GM18951 (cell line): ENCODE data around the gene ELP4.
"Not testable (repeated sequence)": the region's sequence is repeated elsewhere in the genome, so short reads cannot be mapped to it uniquely, and the experiment has no call there.

Experiments used
- POLR2A ChIP-seq: IDR thresholded peaks from 4 replicates; pipeline ENCODE4 v1.6.1; 2011; ENCODE audit warnings: mild to moderate bottlenecking; ENCODE audit not compliant: insufficient read length, insufficient read depth; ENCODE audit errors: extremely low read depth
- in situ Hi-C: fragments of 300-500 bp; cut with MboI; formaldehyde crosslinking; loops from one replicate; pipeline ENCODE4 v1.12.0; 2022; ENCODE audit warnings: low sequenced_read_pairs, mixed read lengths, inconsistent platforms; ENCODE audit not compliant: unreplicated experiment

Gene ELP4

GRCh38 chr11:31499576-31500178 is 9.9 kb upstream of the ELP4 start:
- in situ Hi-C loops = loop anchor here (25.0 kb wide), 2 partner anchors 363 to 463 kb away; no protein-coding TSS in a partner anchor
- no peak for TF ChIP-seq POLR2A

- in situ Hi-C loops = no loop called here
- no peak for TF ChIP-seq POLR2A
Measured at GRCh38 chr11:31500560-31500959, 9.0 kb upstream of the ELP4 start.

DNA sequence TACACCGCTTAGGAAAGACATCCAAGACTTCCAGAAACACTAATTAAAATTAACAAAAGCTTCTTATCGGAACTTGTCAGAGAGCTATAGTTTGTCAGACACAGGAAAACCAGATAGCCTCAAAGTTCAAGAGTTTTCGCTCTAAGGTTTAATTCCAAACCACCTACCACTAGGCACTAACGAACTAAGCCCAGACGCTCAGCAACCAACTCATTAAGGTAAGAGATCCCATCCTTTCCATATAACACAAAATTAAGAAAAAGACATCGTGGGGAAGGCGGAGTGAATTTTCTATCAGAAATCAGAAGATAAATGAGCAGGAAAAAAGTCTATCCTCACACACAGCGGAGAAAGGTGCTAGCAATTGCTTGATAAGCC is 527 bp upstream of the ELP4 start:
- TF ChIP-seq POLR2A = no peak
- in situ Hi-C loops = no loop called here

GRCh38 chr11:31512117-31512516 is 2.5 kb downstream of the ELP4 start:
- in situ Hi-C loops = no loop called here
- TF ChIP-seq POLR2A = no peak

- in situ Hi-C loops = no loop called here
- TF ChIP-seq POLR2A = no peak
Measured at GRCh38 chr11:31521497-31522150, 12.1 kb downstream of the ELP4 start.

DNA sequence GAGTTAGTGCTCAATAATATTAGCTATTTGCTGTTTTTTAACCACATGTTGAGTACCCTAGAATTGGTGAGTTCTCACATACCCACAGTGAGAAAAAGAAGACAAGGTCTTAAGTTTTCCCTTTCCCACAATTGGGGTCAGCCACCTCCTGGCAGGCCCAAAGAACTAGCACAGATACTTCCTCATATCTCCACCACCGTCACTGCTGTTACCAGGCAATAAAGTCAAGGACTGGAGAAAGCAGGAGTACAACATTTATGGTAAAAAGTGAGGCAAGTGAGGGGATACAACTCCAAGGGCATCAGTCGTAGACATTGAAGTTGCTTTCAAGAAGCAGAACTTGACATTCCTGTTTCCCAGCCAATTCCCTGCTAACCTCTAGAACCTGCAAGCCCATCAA is 19.6 kb downstream of the ELP4 start:
- no peak for TF ChIP-seq POLR2A

DNA sequence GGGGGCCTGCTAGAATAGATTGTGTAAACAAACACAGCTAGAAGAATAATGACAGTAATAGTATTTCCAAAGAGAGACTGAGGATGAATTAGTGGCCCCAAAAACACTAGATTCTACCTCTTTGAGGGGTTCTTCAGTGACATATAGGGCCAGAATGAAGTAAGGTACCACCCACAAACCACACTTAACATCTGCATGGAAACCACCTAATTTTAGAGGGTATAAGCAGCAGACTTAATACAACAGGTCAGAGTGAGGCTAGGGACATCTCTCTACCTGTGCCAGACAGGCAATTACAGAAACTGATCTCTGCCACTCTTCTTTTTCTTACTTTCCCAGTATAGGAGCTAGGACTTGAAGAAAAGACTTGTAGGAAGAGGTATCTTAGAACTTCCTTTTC is 20.1 kb downstream of the ELP4 start:
- TF ChIP-seq POLR2A = no peak
- in situ Hi-C loops = no loop called here

More for the DNA sequence above, 19.6 kb downstream of the ELP4 start:
- in situ Hi-C loops = no loop called here

DNA sequence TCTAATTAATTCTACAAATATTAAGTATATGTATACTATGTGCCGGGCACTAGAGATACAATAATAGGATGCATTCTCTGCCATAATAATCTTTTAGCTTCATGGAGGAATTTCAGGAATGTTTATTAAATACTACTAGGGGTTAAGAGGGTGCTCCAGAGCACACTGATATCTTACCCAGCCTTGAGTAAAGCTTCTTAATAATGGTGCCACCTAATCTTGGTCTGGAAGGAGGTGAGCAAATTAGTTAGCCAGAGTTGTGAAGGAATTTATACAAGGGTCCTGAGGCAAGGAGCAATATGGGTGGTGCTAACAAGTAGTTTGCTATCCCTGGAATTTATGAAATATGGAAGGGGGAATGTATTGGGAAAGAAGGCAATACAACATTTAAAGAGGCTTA is 21.7 kb downstream of the ELP4 start:
- TF ChIP-seq POLR2A = no peak
- in situ Hi-C loops = no loop called here

- no peak for TF ChIP-seq POLR2A
- in situ Hi-C loops = no loop called here
Measured at GRCh38 chr11:31535479-31535878, 25.9 kb downstream of the ELP4 start.

DNA sequence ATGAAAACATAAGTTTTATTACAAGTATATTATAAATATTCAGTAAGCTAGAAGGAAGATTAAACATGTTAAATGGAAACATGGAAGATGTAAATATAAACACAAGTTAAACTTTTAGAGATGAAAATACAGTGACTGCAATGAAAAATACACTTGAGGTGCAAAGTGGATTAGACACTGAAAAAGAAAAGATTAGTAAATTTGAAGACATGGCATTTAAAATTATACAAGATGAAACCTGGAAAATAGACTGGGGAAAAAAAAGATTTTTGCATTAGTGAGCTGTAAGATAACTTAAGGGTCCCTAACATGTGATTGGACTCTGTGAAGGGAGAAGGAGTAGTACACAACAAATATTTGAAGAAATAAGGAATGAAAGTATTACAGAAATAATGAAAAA is 33.3 kb downstream of the ELP4 start:
- TF ChIP-seq POLR2A = no peak
- in situ Hi-C loops = no loop called here

- TF ChIP-seq POLR2A = no peak
- in situ Hi-C loops = no loop called here
Measured at GRCh38 chr11:31555938-31556337, 46.4 kb downstream of the ELP4 start.

- no peak for TF ChIP-seq POLR2A
- in situ Hi-C loops = no loop called here
Measured at GRCh38 chr11:31558001-31558400, 48.4 kb downstream of the ELP4 start.

DNA sequence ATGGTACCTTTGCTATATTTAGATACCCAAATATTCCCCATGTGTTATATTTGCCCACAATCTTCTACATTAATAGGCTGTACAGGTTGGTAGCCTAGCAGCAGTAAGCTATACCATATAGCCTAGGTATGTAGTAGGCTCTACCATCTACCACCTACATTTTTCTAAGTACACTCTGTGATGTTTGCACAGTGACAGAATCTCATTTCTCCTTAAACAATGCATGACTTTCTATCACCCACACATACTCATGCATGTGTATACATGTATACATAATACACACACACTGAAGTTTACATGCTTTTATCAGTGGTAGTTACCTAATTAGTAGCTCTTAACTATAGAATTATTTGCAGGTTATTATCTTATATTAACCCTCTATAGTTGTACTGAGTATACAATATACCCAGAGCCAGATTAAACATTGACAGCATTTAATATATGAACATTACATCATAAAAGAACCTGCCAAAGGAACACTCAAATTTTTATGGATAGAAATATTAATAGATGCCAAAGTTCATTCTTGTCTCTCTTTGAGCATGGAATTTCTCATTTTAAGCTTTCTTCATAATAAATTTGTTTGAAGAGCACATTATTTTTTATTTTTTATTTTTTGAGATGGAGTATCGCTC is 51.4 kb downstream of the ELP4 start:
- TF ChIP-seq POLR2A = no peak
- in situ Hi-C loops = no loop called here

DNA sequence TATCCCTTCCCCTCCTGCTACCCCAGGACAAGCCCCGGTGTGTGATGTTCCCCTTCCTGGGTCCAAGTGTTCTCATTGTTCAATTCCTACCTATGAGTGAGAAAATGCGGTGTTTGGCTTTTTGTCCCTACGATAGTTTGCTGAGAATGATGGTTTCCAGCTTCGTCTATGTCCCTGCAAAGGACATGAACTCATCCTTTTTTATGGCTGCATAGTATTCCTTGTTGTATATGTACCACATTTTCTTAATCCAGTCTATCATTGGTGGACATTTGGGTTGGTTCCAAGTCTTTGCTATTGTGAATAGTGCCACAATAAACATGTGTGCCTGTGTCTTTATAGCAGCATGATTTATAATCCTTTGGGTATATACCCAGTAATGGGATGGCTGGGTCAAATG is 55.0 kb downstream of the ELP4 start:
- in situ Hi-C loops = not testable (repeated sequence)

DNA sequence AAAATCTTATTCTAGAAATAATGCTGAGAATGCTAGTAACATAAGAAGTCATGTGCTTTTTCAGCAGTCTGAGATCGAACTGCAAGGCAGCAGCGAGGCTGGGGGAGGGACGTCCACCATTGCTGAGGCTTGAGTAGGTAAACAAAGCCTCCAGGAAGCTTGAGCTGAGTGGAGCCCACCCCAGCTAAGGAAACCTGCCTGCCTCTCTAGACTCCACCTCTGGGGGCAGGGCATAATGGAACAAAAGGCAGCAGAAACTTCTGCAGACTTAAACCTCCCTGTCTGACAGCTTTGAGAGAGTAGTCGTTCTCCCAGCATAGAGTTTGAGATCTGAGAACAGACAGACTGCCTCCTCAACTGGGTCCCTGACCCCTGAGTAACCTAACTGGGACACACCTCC is 64.6 kb downstream of the ELP4 start:
- in situ Hi-C loops = not testable (repeated sequence)

DNA sequence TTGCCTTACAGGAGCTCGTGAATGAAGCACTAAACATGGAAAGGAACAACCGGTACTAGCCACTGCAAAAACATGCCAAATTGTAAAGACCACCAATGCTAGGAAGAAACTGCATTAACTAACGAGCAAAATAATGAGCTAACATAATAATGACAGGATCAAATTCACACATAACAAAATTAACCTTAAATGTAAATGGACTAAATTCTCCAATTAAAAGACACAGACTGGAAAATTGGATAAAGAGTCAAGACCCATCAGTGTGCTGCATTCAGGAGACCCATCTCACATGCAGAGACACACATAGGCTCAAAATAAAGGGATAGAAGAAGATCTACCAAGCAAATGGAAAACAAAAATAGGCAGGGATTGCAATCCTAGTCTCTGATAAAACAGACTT is 66.2 kb downstream of the ELP4 start:
- in situ Hi-C loops = not testable (repeated sequence)

DNA sequence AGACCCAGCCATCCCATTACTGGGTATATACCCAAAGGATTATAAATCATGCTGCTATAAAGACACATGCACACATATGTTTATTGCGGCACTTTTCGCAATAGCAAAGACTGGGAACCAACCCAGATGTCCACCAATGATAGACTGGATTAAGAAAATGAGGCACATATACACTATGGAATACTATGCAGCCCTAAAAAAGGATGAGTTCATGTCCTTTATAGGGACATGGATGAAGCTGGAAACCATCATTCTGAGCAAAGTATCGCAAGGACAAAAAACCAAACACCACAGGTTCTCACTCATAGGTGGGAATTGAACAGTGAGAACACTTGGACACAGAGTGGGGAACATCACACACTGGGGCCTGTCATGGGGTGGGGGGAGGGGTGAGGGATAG is 69.8 kb downstream of the ELP4 start:
- in situ Hi-C loops = not testable (repeated sequence)
